HFFc6 (cell line): Measurements from ENCODE around the gene PRMT6. TPM values are rescaled to one million over a fixed set of nuclear protein-coding genes. Genes with fewer than 3 reads are reported as not detected.
"Not testable (repeated sequence)": the region's sequence is repeated elsewhere in the genome, so short reads cannot be mapped to it uniquely, and the experiment has no call there.

Source experiments
- DNase-seq: peaks from one replicate; pipeline ENCODE4 v3.0.0-alpha.2; 2018
- H3K27ac Mint-ChIP-seq: 2 replicates; pipeline ENCODE4 v1.8.0; 2020; ENCODE audit warnings: mild to moderate bottlenecking, mixed read lengths
- H3K27me3 Mint-ChIP-seq: 2 replicates; pipeline ENCODE4 v1.8.0; 2021; ENCODE audit warnings: mild to moderate bottlenecking, moderate library complexity, mixed read lengths; ENCODE audit not compliant: insufficient read depth
- H3K36me3 Mint-ChIP-seq: 2 replicates; pipeline ENCODE4 v1.8.0; 2021; ENCODE audit warnings: low read depth, mixed read lengths
- H3K4me1 Mint-ChIP-seq: 2 replicates; pipeline ENCODE4 v1.8.0; 2020; ENCODE audit warnings: low read depth, mixed read lengths
- H3K4me3 Mint-ChIP-seq: 2 replicates; pipeline ENCODE4 v1.8.0; 2020; ENCODE audit warnings: mild to moderate bottlenecking, moderate library complexity, mixed read lengths
- H3K9me3 Mint-ChIP-seq: 2 replicates; pipeline ENCODE4 v1.8.0; 2020; ENCODE audit warnings: mild to moderate bottlenecking, mixed read lengths
- CTCF ChIP-seq: fragments of 200-600 bp; sonication (generic); IDR thresholded peaks from 2 replicates; pipeline ENCODE4 v1.5.0; 2021; ENCODE audit warnings: antibody characterized with exemption, mild to moderate bottlenecking
- total RNA-seq, 6 experiments: library from RNA; stranded (reverse); fragmentation: NEBNext Ultra II Directional; extraction: Animal tissue kit (Norgen Biotek cat#: 25700); gene quantifications; 2 replicates in 1 of 6; 3 replicates in 5 of 6; pipeline ENCODE4 v1.2.3, GENCODE V29; 2021

Gene PRMT6
- total RNA-seq, 6 experiments from 2014 or later, result 9.7 to 14.8 (median 10.2) TPM

GRCh38 chr1:107019166-107019565 lies 37.3 kb upstream of the PRMT6 start:
- peaks cover 37% of the 10 kb centered on the region for H3K4me1 Mint-ChIP-seq

GRCh38 chr1:107038874-107039273 lies 17.6 kb upstream of the PRMT6 start:
- DNase-seq, result peak; percentile 22
- not testable (repeated sequence) for H3K9me3 Mint-ChIP-seq, H3K27me3 Mint-ChIP-seq, H3K36me3 Mint-ChIP-seq, H3K4me3 Mint-ChIP-seq, H3K27ac Mint-ChIP-seq
- peaks cover 11% of the 10 kb centered on the region for H3K4me1 Mint-ChIP-seq

More at GRCh38 chr1:107019166-107019565, 37.3 kb upstream of the PRMT6 start:
- Mint-ChIP-seq H3K36me3 (no peaks in the 10 kb centered on the region), H3K27me3 (no peaks in the 10 kb centered on the region), H3K27ac (no peak overlapping the region; the same call in 1 of the 2 replicates), H3K4me3 (peak overlapping the region; percentile 23; the same call in 1 of the 2 replicates), H3K9me3 (no peaks in the 10 kb centered on the region)
- no peak for TF ChIP-seq CTCF
- DNase-seq, result no peak

GRCh38 chr1:107044310-107045220 lies 11.9 kb upstream of the PRMT6 start:
- not testable (repeated sequence) for H3K4me1 Mint-ChIP-seq, H3K27ac Mint-ChIP-seq, H3K9me3 Mint-ChIP-seq, H3K27me3 Mint-ChIP-seq, H3K36me3 Mint-ChIP-seq, DNase-seq, H3K4me3 Mint-ChIP-seq

- no peaks in the 10 kb centered on the region; the same call in 1 of the 2 replicates for H3K27me3 Mint-ChIP-seq
- no peaks in the 10 kb centered on the region for H3K4me1 Mint-ChIP-seq
- peak; percentile 35; the same call in 1 of the 2 replicates for TF ChIP-seq CTCF
- no peak for DNase-seq
- H3K36me3 Mint-ChIP-seq, result no peaks in the 10 kb centered on the region
- no peaks in the 10 kb centered on the region; the same call in 1 of the 2 replicates for H3K9me3 Mint-ChIP-seq
- H3K4me3 Mint-ChIP-seq, result no peak overlapping the region
- no peak overlapping the region for H3K27ac Mint-ChIP-seq
Observed at GRCh38 chr1:107047602-107048001, 8.9 kb upstream of the PRMT6 start.

- Mint-ChIP-seq H3K4me1 (no peaks in the 10 kb centered on the region), H3K4me3 (no peak overlapping the region), H3K27ac (no peak overlapping the region), H3K36me3 (no peaks in the 10 kb centered on the region), H3K9me3 (no peaks in the 10 kb centered on the region; the same call in 1 of the 2 replicates), H3K27me3 (no peaks in the 10 kb centered on the region; the same call in 1 of the 2 replicates)
- no peak for DNase-seq
- TF ChIP-seq CTCF, result no peak
Observed at GRCh38 chr1:107048241-107048640, 8.2 kb upstream of the PRMT6 start.

- H3K4me1 Mint-ChIP-seq, result no peaks in the 10 kb centered on the region
- H3K4me3 Mint-ChIP-seq, result no peak overlapping the region
- TF ChIP-seq CTCF, result no peak
- H3K27ac Mint-ChIP-seq, result no peak overlapping the region
- DNase-seq, result no peak
- no peaks in the 10 kb centered on the region for H3K36me3 Mint-ChIP-seq
- H3K9me3 Mint-ChIP-seq, result no peaks in the 10 kb centered on the region; the same call in 1 of the 2 replicates
- no peaks in the 10 kb centered on the region; the same call in 1 of the 2 replicates for H3K27me3 Mint-ChIP-seq
Observed at GRCh38 chr1:107051266-107051665, 5.2 kb upstream of the PRMT6 start.

- peak overlapping the region; percentile 86 for H3K27ac Mint-ChIP-seq
- H3K4me1 Mint-ChIP-seq, result peaks cover 20% of the 10 kb centered on the region
- not testable (repeated sequence) for H3K9me3 Mint-ChIP-seq, DNase-seq, H3K27me3 Mint-ChIP-seq, H3K36me3 Mint-ChIP-seq
- peak overlapping the region; percentile 97 for H3K4me3 Mint-ChIP-seq
Observed at GRCh38 chr1:107055919-107056425, 502 bp upstream of the PRMT6 start.
